ENCODE measurements around the gene OSBPL8. TPM values are rescaled to one million over a fixed set of nuclear protein-coding genes. Genes with fewer than 3 reads are reported as not detected.

The OSBPL8 gene
- total and polyA plus RNA-seq, 10 of the 15 experiments (the other 5 are each of a cell fraction or from before 2014, with no cell fraction given), result 10.4 to 58.0 (median 32.0) TPM

DNA sequence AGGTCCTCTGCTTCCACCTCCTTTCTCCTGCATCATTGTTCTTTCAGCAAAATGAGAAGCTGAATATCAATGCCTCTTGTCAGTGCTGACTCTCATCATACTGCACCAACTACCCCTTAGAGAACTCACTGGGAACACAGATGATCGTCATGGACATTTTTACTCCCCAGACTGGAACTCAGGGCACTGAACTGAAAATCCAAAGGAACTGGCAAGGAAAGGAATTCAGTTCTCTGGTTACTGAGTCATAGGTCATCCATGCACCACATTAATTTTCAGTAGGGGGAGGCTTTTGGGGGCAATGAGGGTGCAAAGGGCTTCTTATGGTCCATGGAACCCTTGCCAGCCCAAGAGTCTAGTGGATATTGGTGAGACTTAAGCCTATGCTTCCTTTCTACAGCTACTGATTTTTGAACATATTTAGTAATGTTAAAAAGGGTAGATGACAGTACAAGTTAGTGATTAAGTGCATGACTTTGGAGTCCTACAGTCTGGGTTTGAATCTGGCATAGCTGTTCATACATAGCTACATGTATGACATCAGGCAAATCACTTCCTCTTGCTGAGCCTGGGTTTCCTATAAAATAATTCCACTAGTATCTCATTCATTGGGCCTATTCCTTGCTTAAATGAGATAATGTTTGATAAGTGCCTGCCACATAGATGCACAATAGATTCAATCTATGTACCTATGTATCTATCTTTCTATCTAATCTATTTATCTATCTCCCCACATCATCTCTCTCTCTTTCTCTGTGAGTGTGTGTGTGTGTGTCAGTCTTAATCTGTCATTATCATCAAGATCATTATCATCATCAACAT lies 240.6 kb downstream of the OSBPL8 start:
- ATAC-seq (no peak), FAIRE-seq (no peak), DNase-seq (ENCODE audit: low read depth, low spot score) (no peak)
- Histone ChIP-seq H3K27me3 (replicated peaks in 1 of 2; ENCODE audit: control insufficient read depth in 2 of 2, insufficient read depth in 2 of 2, low read length in 1 of 2) (no peaks in the 10 kb centered on the region; a peak in 1 of 4 replicates), H3K36me3 (ENCODE audit: control insufficient read depth in 2 of 2, insufficient read depth in 2 of 2, low read length in 1 of 2) (no peaks in the 10 kb centered on the region), H3K4me1 (ENCODE audit: control insufficient read depth, insufficient read depth, low read length) (no peaks in the 10 kb centered on the region), H3K79me2 (ENCODE audit: control insufficient read depth, insufficient read depth, low read length) (no peaks in the 10 kb centered on the region), H2AFZ (ENCODE audit: control insufficient read depth, low read depth, low read length) (no peak overlapping the region), H4K20me1 (ENCODE audit: control insufficient read depth, insufficient read depth) (no peaks in the 10 kb centered on the region), H3K27ac (ENCODE audit: control insufficient read depth, insufficient read depth) (no peak overlapping the region), H3K4me3 (no peak overlapping the region), H3K9ac (ENCODE audit: control insufficient read depth, insufficient read depth, low read length) (no peak overlapping the region), H3K9me3 (replicated peaks; ENCODE audit: control insufficient read depth, insufficient read depth, low read length) (no peaks in the 10 kb centered on the region), H3K4me2 (ENCODE audit: control insufficient read depth, insufficient read depth) (no peak overlapping the region)
- intact Hi-C loops (cut with micrococcal nuclease; ENCODE audit: unreplicated experiment), result no loop called here
- no TSS peak for BruUV-seq (replicated peaks)
- POLR2A ChIA-PET, result no interaction called here
- in situ Hi-C loops (cut with MboI), result no loop called here
- CTCF ChIA-PET, result no interaction called here
- 38% methylated on average over 1 of the region's 1 CpG for WGBS (ENCODE audit: insufficient coverage, insufficient replicate concordance, low lambda C conversion rate, missing lambda C conversion rate)
- SMC1A ChIA-PET (ENCODE audit: uncharacterized antibody, unreplicated experiment), result no interaction called here
- RAD21 ChIA-PET (ENCODE audit: unreplicated experiment), result no interaction called here
- no peak for TF ChIP-seq RUNX3 (IDR thresholded peaks at IDR 0.05; ENCODE audit: low read length)
- TF ChIP-seq HCFC1 (IDR thresholded peaks at IDR 0.05; ENCODE audit: low read length), result no peak
- no peak for TF ChIP-seq TBL1XR1 (IDR thresholded peaks at IDR 0.05; ENCODE audit: low read depth, low read length)
- TF ChIP-seq, protein P1, sequence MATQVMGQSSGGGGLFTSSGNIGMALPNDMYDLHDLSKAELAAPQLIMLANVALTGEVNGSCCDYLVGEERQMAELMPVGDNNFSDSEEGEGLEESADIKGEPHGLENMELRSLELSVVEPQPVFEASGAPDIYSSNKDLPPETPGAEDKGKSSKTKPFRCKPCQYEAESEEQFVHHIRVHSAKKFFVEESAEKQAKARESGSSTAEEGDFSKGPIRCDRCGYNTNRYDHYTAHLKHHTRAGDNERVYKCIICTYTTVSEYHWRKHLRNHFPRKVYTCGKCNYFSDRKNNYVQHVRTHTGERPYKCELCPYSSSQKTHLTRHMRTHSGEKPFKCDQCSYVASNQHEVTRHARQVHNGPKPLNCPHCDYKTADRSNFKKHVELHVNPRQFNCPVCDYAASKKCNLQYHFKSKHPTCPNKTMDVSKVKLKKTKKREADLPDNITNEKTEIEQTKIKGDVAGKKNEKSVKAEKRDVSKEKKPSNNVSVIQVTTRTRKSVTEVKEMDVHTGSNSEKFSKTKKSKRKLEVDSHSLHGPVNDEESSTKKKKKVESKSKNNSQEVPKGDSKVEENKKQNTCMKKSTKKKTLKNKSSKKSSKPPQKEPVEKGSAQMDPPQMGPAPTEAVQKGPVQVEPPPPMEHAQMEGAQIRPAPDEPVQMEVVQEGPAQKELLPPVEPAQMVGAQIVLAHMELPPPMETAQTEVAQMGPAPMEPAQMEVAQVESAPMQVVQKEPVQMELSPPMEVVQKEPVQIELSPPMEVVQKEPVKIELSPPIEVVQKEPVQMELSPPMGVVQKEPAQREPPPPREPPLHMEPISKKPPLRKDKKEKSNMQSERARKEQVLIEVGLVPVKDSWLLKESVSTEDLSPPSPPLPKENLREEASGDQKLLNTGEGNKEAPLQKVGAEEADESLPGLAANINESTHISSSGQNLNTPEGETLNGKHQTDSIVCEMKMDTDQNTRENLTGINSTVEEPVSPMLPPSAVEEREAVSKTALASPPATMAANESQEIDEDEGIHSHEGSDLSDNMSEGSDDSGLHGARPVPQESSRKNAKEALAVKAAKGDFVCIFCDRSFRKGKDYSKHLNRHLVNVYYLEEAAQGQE (IDR thresholded peaks at IDR 0.05; ENCODE audit: low read depth, low read length), result no peak
- no peak for TF ChIP-seq NR2C2 (IDR thresholded peaks at IDR 0.05; ENCODE audit: borderline replicate concordance, control insufficient read depth, insufficient read length, low read depth)
- no peak for TF ChIP-seq YBX1 (IDR thresholded peaks at IDR 0.05)
- no peak for TF ChIP-seq POU2F2 (IDR thresholded peaks at IDR 0.05; ENCODE audit: borderline replicate concordance, low read depth, low read length)
- TF ChIP-seq CHD2 (IDR thresholded peaks at IDR 0.05; ENCODE audit: borderline replicate concordance, low read depth, low read length), result no peak
- no peak for TF ChIP-seq HDAC2 (IDR thresholded peaks at IDR 0.05)
- TF ChIP-seq, protein P2, sequence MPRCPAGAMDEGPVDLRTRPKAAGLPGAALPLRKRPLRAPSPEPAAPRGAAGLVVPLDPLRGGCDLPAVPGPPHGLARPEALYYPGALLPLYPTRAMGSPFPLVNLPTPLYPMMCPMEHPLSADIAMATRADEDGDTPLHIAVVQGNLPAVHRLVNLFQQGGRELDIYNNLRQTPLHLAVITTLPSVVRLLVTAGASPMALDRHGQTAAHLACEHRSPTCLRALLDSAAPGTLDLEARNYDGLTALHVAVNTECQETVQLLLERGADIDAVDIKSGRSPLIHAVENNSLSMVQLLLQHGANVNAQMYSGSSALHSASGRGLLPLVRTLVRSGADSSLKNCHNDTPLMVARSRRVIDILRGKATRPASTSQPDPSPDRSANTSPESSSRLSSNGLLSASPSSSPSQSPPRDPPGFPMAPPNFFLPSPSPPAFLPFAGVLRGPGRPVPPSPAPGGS (IDR thresholded peaks at IDR 0.05; ENCODE audit: borderline replicate concordance, insufficient read depth, low read depth, low read length, poor library complexity, severe bottlenecking), result no peak
- no peak for TF ChIP-seq SMARCA5 (IDR thresholded peaks at IDR 0.05)
- no peak for TF ChIP-seq JUNB (IDR thresholded peaks at IDR 0.05)
- no peak for TF ChIP-seq TCF3 (IDR thresholded peaks at IDR 0.05; ENCODE audit: borderline replicate concordance, insufficient read depth, low read depth, low read length)
- no peak for TF ChIP-seq SUZ12 (IDR thresholded peaks at IDR 0.05; ENCODE audit: unreplicated experiment)

All from GM12878 (cell line).